B cell (primary cell): ENCODE measurements around the gene PCBP2. TPM values are rescaled to one million over a fixed set of nuclear protein-coding genes. Genes with fewer than 3 reads are reported as not detected.

Source experiments
- ATAC-seq: fragments of 200-7000 bp; cut with Tn5 transposase; one replicate; pipeline ENCODE4 v1.10.0; 2021; ENCODE audit warnings: low read depth, mild to moderate bottlenecking, moderate number of reproducible peaks, moderate library complexity
- CTCF ChIA-PET: fragments of 350-600 bp; sonication (Branson Sonifier 250); formaldehyde crosslinking; loops from one replicate; lab custom pipeline; 2021; ENCODE audit warnings: antibody characterized with exemption, inconsistent platforms; lab: Charles Lee
- POLR2A ChIA-PET: fragments of 350-600 bp; sonication (Branson Sonifier 250); formaldehyde crosslinking; loops from one replicate; lab custom pipeline; 2021; ENCODE audit warnings: antibody characterized with exemption; lab: Charles Lee
- DNase-seq: peaks from one replicate; pipeline ENCODE4 v3.0.0; 2013
- H2AFZ ChIP-seq: 2 replicates; pipeline ENCODE4 v1.6.1; 2012; ENCODE audit warnings: mild to moderate bottlenecking, low read depth, low read length; ENCODE audit not compliant: insufficient read depth, poor library complexity, severe bottlenecking
- H3K27ac ChIP-seq, 2 donors: 1 replicate in 1 of 2; 2 replicates in 1 of 2; pipeline ENCODE4 v1.5.1; 2012 to 2013; ENCODE audit warnings: low read length in 2 of 2, mild to moderate bottlenecking in 2 of 2, moderate library complexity in 1 of 2
- H3K27me3 ChIP-seq, 4 experiments: fragments of 200-600 bp in 1 of 4; sonication (generic) in 1 of 4; replicated peaks in 1 of 4; 1 replicate in 2 of 4; 2 replicates in 2 of 4; pipeline versions ENCODE4 v1.6.1 to v1.7.0; 2013 to 2016; ENCODE audit warnings: low read length in 3 of 4, mild to moderate bottlenecking in 2 of 4, mixed read lengths in 1 of 4, moderate library complexity in 1 of 4; ENCODE audit not compliant: insufficient read depth in 4 of 4, control insufficient read depth in 3 of 4; ENCODE audit errors: control extremely low read depth in 1 of 4
- H3K36me3 ChIP-seq, 2 experiments: replicated peaks in 1 of 2; 1 replicate in 1 of 2; 2 replicates in 1 of 2; pipeline versions ENCODE4 v1.6.1 to v1.7.1; 2013; ENCODE audit warnings: low read length in 1 of 2; ENCODE audit not compliant: insufficient read depth in 2 of 2, control insufficient read depth in 1 of 2; ENCODE audit errors: control extremely low read depth in 1 of 2, extremely low read depth in 1 of 2
- H3K4me1 ChIP-seq, 2 donors: fragments of 200-600 bp in 1 of 2; sonication (generic) in 1 of 2; 1 replicate in 1 of 2; 2 replicates in 1 of 2; pipeline versions ENCODE4 v1.5.1 to v1.6.1; 2013 to 2017; ENCODE audit warnings: low read length in 2 of 2; ENCODE audit not compliant: control insufficient read depth in 2 of 2, insufficient read depth in 2 of 2
- H3K4me2 ChIP-seq: replicated peaks from 2 replicates; pipeline ENCODE3; 2012; ENCODE audit warnings: mild to moderate bottlenecking, low read depth, low read length; ENCODE audit not compliant: poor library complexity, severe bottlenecking
- H3K4me3 ChIP-seq, 5 experiments: fragments of 200-600 bp in 1 of 5; sonication (generic) in 1 of 5; 1 replicate in 3 of 5; 2 replicates in 2 of 5; pipeline versions ENCODE4 v1.5.1 to v1.7.0; 2011 to 2016; ENCODE audit warnings: low read length in 4 of 5, mild to moderate bottlenecking in 4 of 5, low read depth in 2 of 5, control low read depth in 1 of 5, moderate library complexity in 1 of 5; ENCODE audit not compliant: insufficient read depth in 1 of 5; ENCODE audit errors: control extremely low read depth in 1 of 5, extremely low read depth in 1 of 5
- H3K79me2 ChIP-seq: fragments of 200-600 bp; sonication (generic); one replicate; pipeline ENCODE4 v1.6.0; 2016; ENCODE audit warnings: low read length; ENCODE audit not compliant: control insufficient read depth, insufficient read depth
- H3K9ac ChIP-seq: fragments of 200-600 bp; sonication (generic); 2 replicates; pipeline ENCODE4 v1.6.1; 2017; ENCODE audit warnings: mild to moderate bottlenecking, low read length, moderate library complexity
- H3K9me3 ChIP-seq, 3 donors: one replicate each; pipeline versions ENCODE4 v1.6.1 to v1.7.1; 2013; ENCODE audit warnings: low read length in 2 of 3; ENCODE audit not compliant: control insufficient read depth in 2 of 3, insufficient read depth in 1 of 3; ENCODE audit errors: control extremely low read depth in 1 of 3
- H4K20me1 ChIP-seq: 2 replicates; pipeline ENCODE4 v1.6.0; 2012; ENCODE audit warnings: mild to moderate bottlenecking, low read length; ENCODE audit not compliant: insufficient read depth, control insufficient read depth, poor library complexity, severe bottlenecking
- H3K27ac Mint-ChIP-seq: one replicate; pipeline ENCODE4 v1.8.0; 2021; ENCODE audit warnings: mixed read lengths
- H3K27me3 Mint-ChIP-seq: one replicate; pipeline ENCODE4 v1.8.0; 2021; ENCODE audit warnings: mixed read lengths
- H3K4me1 Mint-ChIP-seq: one replicate; pipeline ENCODE4 v1.8.0; 2021; ENCODE audit warnings: mixed read lengths
- H3K4me3 Mint-ChIP-seq: one replicate; pipeline ENCODE4 v1.8.0; 2021; ENCODE audit warnings: mixed read lengths
- H3K9me3 Mint-ChIP-seq: one replicate; pipeline ENCODE4 v1.8.0; 2022; ENCODE audit warnings: mixed read lengths; ENCODE audit not compliant: insufficient read depth
- EZH2 ChIP-seq: IDR thresholded peaks from 2 replicates; pipeline ENCODE4 v1.6.1; 2012; ENCODE audit warnings: borderline replicate concordance, low read depth, mild to moderate bottlenecking, moderate library complexity, low read length; ENCODE audit not compliant: insufficient read depth, poor library complexity, severe bottlenecking
- WGBS: methylation state at CpG from one replicate; pipeline ENCODE4 v1.1.5; 2013; ENCODE audit warnings: missing lambda C conversion rate; ENCODE audit not compliant: insufficient coverage; 5-methylcytosine and 5-hydroxymethylcytosine counted together
- intact Hi-C: fragments of 100-400 bp; cut with micrococcal nuclease; formaldehyde crosslinking; loops from one replicate; pipeline ENCODE4 v1.10.0; 2022
- polyA plus RNA-seq: library from polyadenylated mRNA; depleted of rRNA; stranded (reverse); fragments of >200 nt; gene quantifications from 2 replicates; pipeline ENCODE4 v1.2.3, GENCODE V29; 2012
- total RNA-seq, 2 donors: library from RNA; stranded (reverse); fragments of 120-200 nt in 1 of 2; gene quantifications; 1 replicate in 1 of 2; 2 replicates in 1 of 2; pipeline versions ENCODE4 v1.2.3 to v1.2.4, GENCODE V29; 2013 to 2022
- TF ChIP-seq, protein P1 (sequence below): fragments of 200-600 bp; IDR thresholded peaks from one replicate; pipeline ENCODE4 v1.8.0; 2022; ENCODE audit warnings: antibody characterized with exemption, mild to moderate bottlenecking

Gene PCBP2
- total and polyA plus RNA-seq, 2 donors (not counting 1 experiment from before 2014, with no cell fraction given): 492 to 944 TPM

- H4K20me1 ChIP-seq: peaks cover 89% of the 10 kb centered on the region
These were observed 27.0 kb downstream of the PCBP2 start for GRCh38 chr12:53478865-53479264.

GRCh38 chr12:53479331-53479730 is 27.4 kb downstream of the PCBP2 start:
- peaks cover 12% of the 10 kb centered on the region for H3K79me2 ChIP-seq
- DNase-seq: no peak

More at GRCh38 chr12:53478865-53479264, 27.0 kb downstream of the PCBP2 start:
- TF ChIP-seq, protein P1, sequence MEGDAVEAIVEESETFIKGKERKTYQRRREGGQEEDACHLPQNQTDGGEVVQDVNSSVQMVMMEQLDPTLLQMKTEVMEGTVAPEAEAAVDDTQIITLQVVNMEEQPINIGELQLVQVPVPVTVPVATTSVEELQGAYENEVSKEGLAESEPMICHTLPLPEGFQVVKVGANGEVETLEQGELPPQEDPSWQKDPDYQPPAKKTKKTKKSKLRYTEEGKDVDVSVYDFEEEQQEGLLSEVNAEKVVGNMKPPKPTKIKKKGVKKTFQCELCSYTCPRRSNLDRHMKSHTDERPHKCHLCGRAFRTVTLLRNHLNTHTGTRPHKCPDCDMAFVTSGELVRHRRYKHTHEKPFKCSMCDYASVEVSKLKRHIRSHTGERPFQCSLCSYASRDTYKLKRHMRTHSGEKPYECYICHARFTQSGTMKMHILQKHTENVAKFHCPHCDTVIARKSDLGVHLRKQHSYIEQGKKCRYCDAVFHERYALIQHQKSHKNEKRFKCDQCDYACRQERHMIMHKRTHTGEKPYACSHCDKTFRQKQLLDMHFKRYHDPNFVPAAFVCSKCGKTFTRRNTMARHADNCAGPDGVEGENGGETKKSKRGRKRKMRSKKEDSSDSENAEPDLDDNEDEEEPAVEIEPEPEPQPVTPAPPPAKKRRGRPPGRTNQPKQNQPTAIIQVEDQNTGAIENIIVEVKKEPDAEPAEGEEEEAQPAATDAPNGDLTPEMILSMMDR: no peak
- no peak for TF ChIP-seq EZH2
- Histone ChIP-seq H3K4me2 (no peak overlapping the region), H3K4me1 (no peaks in the 10 kb centered on the region), H3K4me3 (no peak overlapping the region), H3K27ac (peak overlapping the region in 1 of 2 donors; percentile 31), H3K9me3 (no peaks in the 10 kb centered on the region), H3K36me3 (peaks cover 6 to 77% of the 10 kb centered on the region in 2 experiments), H3K27me3 (no peaks in the 10 kb centered on the region), H2AFZ (no peak overlapping the region), H3K79me2 (peaks cover 12% of the 10 kb centered on the region), H3K9ac (no peak overlapping the region)
- ATAC-seq (no peak), DNase-seq (no peak)
- Mint-ChIP-seq H3K9me3 (no peaks in the 10 kb centered on the region), H3K4me1 (peaks cover 7% of the 10 kb centered on the region), H3K27me3 (no peaks in the 10 kb centered on the region), H3K4me3 (no peak overlapping the region), H3K27ac (no peak overlapping the region)
- CTCF ChIA-PET: interaction anchor here (1.2 to 3.9 kb wide), 3 partner anchors 15 to 41 kb away, joined by 3 to 22 read pairs (median 3); partner anchors contain the start of gene NPFF
- WGBS: no CpG with 5 or more reads among the region's 1 CpG
- POLR2A ChIA-PET: interaction anchor here (0.6 kb wide), 1 partner anchor 147 kb away, joined by 3 read pairs; the partner anchor contains the start of gene ATF7
- intact Hi-C loops: no loop called here

More at GRCh38 chr12:53479331-53479730, 27.4 kb downstream of the PCBP2 start:
- Mint-ChIP-seq H3K4me1 (peaks cover 7% of the 10 kb centered on the region), H3K27ac (no peak overlapping the region), H3K9me3 (no peaks in the 10 kb centered on the region), H3K4me3 (no peak overlapping the region), H3K27me3 (no peaks in the 10 kb centered on the region)
- Histone ChIP-seq H2AFZ (no peak overlapping the region), H3K36me3 (peaks cover 2 to 75% of the 10 kb centered on the region in 2 experiments), H3K4me2 (no peak overlapping the region), H4K20me1 (peaks cover 85% of the 10 kb centered on the region), H3K4me3 (no peak overlapping the region), H3K27me3 (no peaks in the 10 kb centered on the region), H3K4me1 (no peaks in the 10 kb centered on the region), H3K27ac (peak overlapping the region in 1 of 2 donors; percentile 31), H3K9me3 (no peaks in the 10 kb centered on the region), H3K9ac (no peak overlapping the region)
- WGBS: no CpG with 5 or more reads among the region's 5 CpGs
- ATAC-seq: no peak
- intact Hi-C loops: no loop called here
- CTCF ChIA-PET: interaction anchor here (0.6 to 3.9 kb wide), 4 partner anchors 13 to 40 kb away, joined by 3 to 22 read pairs (median 4); partner anchors contain the start of gene NPFF
- TF ChIP-seq EZH2: no peak
- TF ChIP-seq, protein P1: no peak
- POLR2A ChIA-PET: interaction anchor here (0.6 kb wide), 1 partner anchor 147 kb away, joined by 3 read pairs; the partner anchor contains the start of gene ATF7
